Neural cell (in vitro differentiated cells): ENCODE results near the gene NCAPH2.

Experiments used
- CTCF ChIP-seq: fragments of 450-650 bp; IDR thresholded peaks from 2 replicates; pipeline ENCODE4 v1.5.1; 2014; ENCODE audit warnings: antibody characterized with exemption, mild to moderate bottlenecking, moderate library complexity; ENCODE audit not compliant: poor library complexity, severe bottlenecking
- EZH2 ChIP-seq: fragments of 200-600, 300-800 bp; shearing (Covaris generic), sonication (generic); IDR thresholded peaks from 2 replicates; pipeline ENCODE4 v1.6.1; 2014; ENCODE audit warnings: antibody characterized with exemption, low read length, borderline replicate concordance, mild to moderate bottlenecking; ENCODE audit not compliant: insufficient read depth, poor library complexity, severe bottlenecking

- TF ChIP-seq CTCF (no peak), EZH2 (no peak)
Measured at GRCh38 chr22:50475652-50476002, 32.4 kb upstream of the NCAPH2 start.
